Ramos (cell line): ENCODE measurements around the gene VWA3A.
"Not testable (repeated sequence)": the region's sequence is repeated elsewhere in the genome, so short reads cannot be mapped to it uniquely, and the experiment has no call there.

Experiments
- in situ Hi-C: fragments of 300-500 bp; cut with MboI; formaldehyde crosslinking; loops from one replicate; pipeline ENCODE4 v1.14.3; 2022; ENCODE audit warnings: low sequenced_read_pairs; ENCODE audit not compliant: unreplicated experiment

The VWA3A gene

GRCh38 chr16:22194707-22195444 is 102.5 kb downstream of the VWA3A start:
- in situ Hi-C loops: no loop called here

GRCh38 chr16:22195445-22195694 is 103.0 kb downstream of the VWA3A start:
- in situ Hi-C loops: no loop called here

GRCh38 chr16:22195695-22196558 is 103.6 kb downstream of the VWA3A start:
- in situ Hi-C loops: no loop called here

- in situ Hi-C loops: not testable (repeated sequence)
Observed at GRCh38 chr16:22196559-22197168, 104.3 kb downstream of the VWA3A start.

- in situ Hi-C loops: no loop called here
Observed at GRCh38 chr16:22198547-22199293, 106.4 kb downstream of the VWA3A start.

- in situ Hi-C loops: loop anchor here (5.0 kb wide), 1 partner anchor 95 kb away; the partner anchor contains the start of gene POLR3E
Observed at GRCh38 chr16:22202261-22202637, 109.9 kb downstream of the VWA3A start.

GRCh38 chr16:22203091-22203490 is 110.8 kb downstream of the VWA3A start:
- in situ Hi-C loops: loop anchor here (5.0 kb wide), 1 partner anchor 94 kb away; the partner anchor contains the start of gene POLR3E

- in situ Hi-C loops: loop anchor here (5.0 kb wide), 1 partner anchor 93 kb away; the partner anchor contains the start of gene POLR3E
Observed at GRCh38 chr16:22204091-22204655, 111.8 kb downstream of the VWA3A start.

GRCh38 chr16:22205577-22206012 is 113.3 kb downstream of the VWA3A start:
- in situ Hi-C loops: no loop called here

GRCh38 chr16:22206013-22206841 is 113.9 kb downstream of the VWA3A start, which contains the start of gene EEF2K:
Gene EEF2K (plus strand): TSS chr16:22206278. CDS start chr16:22225730, 19,452 bp downstream.
- in situ Hi-C loops: no loop called here
